ENCODE results near the gene PRIM2. TPM values are rescaled to one million over a fixed set of nuclear protein-coding genes. Genes with fewer than 3 reads are reported as not detected.
A peak's percentile ranks its signal among the peaks of the same experiment; 100 is the strongest.

The PRIM2 gene
- total and polyA plus RNA-seq, 9 of the 15 experiments (the other 6 are each of a cell fraction or from before 2014, with no cell fraction given) = 19.8 to 57.5 (median 33.4) TPM

- no peak for ATAC-seq
- no TSS peak for BruUV-seq (replicated peaks)
- Histone ChIP-seq H2AFZ (ENCODE audit: low read depth, low read length) (peak overlapping the region; percentile 77), H3K9me1 (ENCODE audit: control insufficient read depth, insufficient read depth, low read length) (no peaks in the 10 kb centered on the region), H3K4me2 (ENCODE audit: insufficient read depth, low read length) (no peak overlapping the region), H3K36me3 (ENCODE audit: control insufficient read depth, insufficient read depth, low read length) (peaks cover 5% of the 10 kb centered on the region; the same call in 2 of the 3 replicates), H3K9me3 (replicated peaks; ENCODE audit: control insufficient read depth, insufficient read depth, low read depth, low read length) (no peaks in the 10 kb centered on the region), H3K79me2 (ENCODE audit: control insufficient read depth, insufficient read depth, low read length) (peaks cover 15% of the 10 kb centered on the region), H4K20me1 (replicated peaks; ENCODE audit: control insufficient read depth, insufficient read depth, low read length) (no peaks in the 10 kb centered on the region), H3K27ac (ENCODE audit: extremely low read depth, low read depth, low read length) (no peak overlapping the region), H3K27me3 (ENCODE audit: control insufficient read depth in 2 of 2, insufficient read depth in 2 of 2, low read length in 2 of 2) (no peaks in the 10 kb centered on the region), H3K4me1 (replicated peaks in 1 of 2; ENCODE audit: control insufficient read depth in 2 of 2, insufficient read depth in 2 of 2, low read length in 2 of 2) (peaks cover 0 to 2% of the 10 kb centered on the region in 2 experiments; a peak in 2 of 5 replicates), H3K9ac (ENCODE audit: insufficient read depth in 1 of 2, low read depth in 2 of 2, low read length in 2 of 2) (no peak overlapping the region), H3K4me3 (no peak overlapping the region)
- intact Hi-C loops (cut with micrococcal nuclease) (loop anchor here (10.0 kb wide), 3 partner anchors 599 to 949 kb away; no protein-coding TSS in a partner anchor), in situ Hi-C loops (cut with MboI) (loop anchor here (10.0 to 25.0 kb wide), 2 partner anchors 129 to 952 kb away; no protein-coding TSS in a partner anchor)
- CTCF ChIA-PET (ENCODE audit: low intra/inter-chr PET ratio) = interaction anchor here (3.6 kb wide), 1 partner anchor 123 kb away, joined by 50 read pairs; no protein-coding TSS in a partner anchor
- peak in 1 of 4 experiments; percentile 9 for DNase-seq (ENCODE audit: extremely low read depth in 1 of 4, low spot score in 3 of 4)
- no peak for FAIRE-seq
- 31% methylated on average over 12 of the region's 12 CpGs for WGBS (ENCODE audit: insufficient coverage, low coverage, missing lambda C conversion rate)
- POLR2A ChIA-PET = interaction anchor here (0.6 to 0.7 kb wide), 2 partner anchors 140 to 251 kb away, joined by 3 read pairs; no protein-coding TSS in a partner anchor
- no peak for TF ChIP-seq ZNF518B (CRISPR knock-in tag; IDR thresholded peaks at IDR 0.05)
- no peak for TF ChIP-seq CHD4 (IDR thresholded peaks at IDR 0.05; ENCODE audit: insufficient read depth, insufficient replicate concordance, low read depth, low read length, poor library complexity, severe bottlenecking)
- TF ChIP-seq EP400 (IDR thresholded peaks at IDR 0.05) = no peak
- TF ChIP-seq RAD21 (CRISPR knock-in tag; conservative IDR thresholded peaks at IDR 0.05 in 1 of 2, IDR thresholded peaks at IDR 0.05 in 1 of 2) = peak in 1 of 2 experiments; percentile 38; a peak in 1 of 4 replicates
- TF ChIP-seq CTCF (IDR thresholded peaks at IDR 0.05 in 2 of 3, conservative IDR thresholded peaks at IDR 0.05 in 1 of 3; ENCODE audit: insufficient read depth in 2 of 3, low read depth in 1 of 3, low read length in 3 of 3) = peak in 1 of 3 experiments; percentile 10; a peak in 1 of 6 replicates
- TF ChIP-seq KDM4B (IDR thresholded peaks at IDR 0.05; ENCODE audit: borderline replicate concordance in 2 of 2, low read depth in 1 of 2) = no peak
- TF ChIP-seq AFF4 (CRISPR knock-in tag; IDR thresholded peaks at IDR 0.05) = no peak
These were observed 3.5 kb upstream of the PRIM2 start for GRCh38 chr6:57313711-57314471.
